ENCODE results near the gene UNC13D.
"Not testable (repeated sequence)": the region's sequence is repeated elsewhere in the genome, so short reads cannot be mapped to it uniquely, and the experiment has no call there.

UNC13D gene

DNA sequence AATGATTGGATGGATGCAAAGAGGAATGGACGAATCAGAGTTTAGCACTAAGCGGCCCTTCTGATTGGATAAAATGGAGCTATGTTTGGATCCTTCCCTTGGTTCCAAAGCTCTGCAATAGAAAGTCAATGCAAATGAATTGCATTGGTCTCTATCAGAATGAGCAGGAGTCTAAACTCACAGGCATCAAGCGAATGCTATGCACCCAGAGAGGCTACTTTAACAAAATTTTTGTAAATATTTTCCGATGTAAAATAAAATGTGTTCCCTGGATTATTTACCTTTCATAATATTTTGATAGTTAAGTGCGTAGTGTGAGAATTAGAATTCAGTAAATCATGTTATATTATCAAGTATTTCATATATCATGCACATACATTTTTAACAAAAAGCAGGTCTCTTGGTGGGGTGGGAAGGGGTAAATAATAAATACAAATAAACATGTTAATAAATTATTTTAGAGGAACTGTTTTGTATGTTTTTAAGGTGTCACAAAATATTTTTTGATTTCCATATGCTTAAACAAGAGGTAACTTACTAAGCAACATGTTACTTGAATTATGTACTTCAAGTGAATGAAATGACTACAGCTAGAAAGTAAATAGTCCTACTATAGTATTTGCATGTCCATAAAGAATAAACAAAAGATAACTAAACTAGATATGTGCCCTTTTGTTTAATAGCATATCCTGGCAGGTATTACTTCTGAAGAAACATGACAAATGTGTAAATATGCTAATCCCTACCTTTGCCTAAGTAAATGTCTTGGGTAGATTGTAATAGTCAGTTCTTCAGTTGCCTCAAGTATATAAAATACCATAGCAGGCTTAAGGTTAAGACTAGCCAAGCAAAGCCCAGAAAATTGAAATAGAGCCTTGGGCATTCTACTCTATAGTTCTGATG is 64.0 kb downstream of the UNC13D start:
- no peaks in the 10 kb centered on the region for H3K27me3 ChIP-seq (ENCODE audit: control insufficient read depth, insufficient read depth, low read length)
- H3K4me3 ChIP-seq (ENCODE audit: low read depth, low read length), result no peak overlapping the region
- H3K27ac ChIP-seq (ENCODE audit: low read depth, low read length), result no peak overlapping the region
- H3K4me1 ChIP-seq (ENCODE audit: control insufficient read depth, insufficient read depth, low read length), result peaks cover 7% of the 10 kb centered on the region
- H3K9me3 ChIP-seq (ENCODE audit: control insufficient read depth, insufficient read depth, low read depth, low read length), result no peaks in the 10 kb centered on the region
- peaks cover 29% of the 10 kb centered on the region for H3K36me3 ChIP-seq (ENCODE audit: control insufficient read depth, insufficient read depth, low read length)
- no peak overlapping the region for H3K9ac ChIP-seq (ENCODE audit: low read length)

DNA sequence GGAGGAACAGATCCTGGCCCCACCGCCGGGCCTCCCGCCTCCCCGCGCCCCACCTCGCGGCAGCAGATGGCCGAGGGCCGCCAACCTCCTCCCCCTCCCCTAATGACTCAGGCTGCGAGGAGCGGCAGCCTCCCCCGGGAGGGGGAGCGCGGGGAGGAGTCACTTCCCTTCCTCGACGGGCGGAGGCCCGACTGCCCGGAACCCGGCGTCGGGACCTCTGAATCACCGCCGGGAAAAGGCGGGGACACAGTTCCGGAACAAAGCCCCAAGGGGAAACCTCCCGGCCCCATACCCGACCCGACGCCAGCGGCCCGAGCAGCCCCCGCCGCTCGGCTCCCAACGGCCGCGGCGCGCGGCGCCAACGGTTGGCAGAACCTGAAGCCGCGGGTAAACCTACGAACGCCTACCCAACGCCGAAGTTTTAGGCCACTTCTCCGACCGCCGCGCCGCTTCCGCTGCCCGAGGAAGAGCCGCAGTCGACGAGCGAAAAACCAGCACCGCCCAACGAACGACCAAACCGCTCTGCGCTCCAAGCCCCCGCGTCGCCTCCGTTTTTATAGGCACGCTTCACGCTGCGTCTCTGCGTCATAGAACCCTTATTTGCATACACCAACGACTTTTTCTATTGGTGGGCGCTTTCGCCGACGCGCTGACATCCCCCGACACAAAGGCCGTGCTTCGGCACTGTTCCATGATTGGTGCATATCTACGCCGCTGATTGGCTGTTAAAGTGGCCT is 64.8 kb downstream of the UNC13D start:
- H3K27me3 ChIP-seq (ENCODE audit: control insufficient read depth, insufficient read depth, low read length), result no peaks in the 10 kb centered on the region
- H3K9ac ChIP-seq (ENCODE audit: low read length), result peak overlapping the region; percentile 98
- H3K27ac ChIP-seq (ENCODE audit: low read depth, low read length), result peak overlapping the region; percentile 98
- H3K4me3 ChIP-seq (ENCODE audit: low read depth, low read length), result peak overlapping the region; percentile 80
- peaks cover 29% of the 10 kb centered on the region for H3K36me3 ChIP-seq (ENCODE audit: control insufficient read depth, insufficient read depth, low read length)
- peaks cover 9% of the 10 kb centered on the region for H3K4me1 ChIP-seq (ENCODE audit: control insufficient read depth, insufficient read depth, low read length)
- H3K9me3 ChIP-seq (ENCODE audit: control insufficient read depth, insufficient read depth, low read depth, low read length), result no peaks in the 10 kb centered on the region

GRCh38 chr17:75778861-75779249 is 65.3 kb downstream of the UNC13D start:
- Histone ChIP-seq H3K9ac (ENCODE audit: low read length) (peak overlapping the region; percentile 98), H3K4me1 (ENCODE audit: control insufficient read depth, insufficient read depth, low read length) (peaks cover 9% of the 10 kb centered on the region), H3K27me3 (ENCODE audit: control insufficient read depth, insufficient read depth, low read length) (no peaks in the 10 kb centered on the region), H3K4me3 (ENCODE audit: low read depth, low read length) (peak overlapping the region; percentile 80), H3K27ac (ENCODE audit: low read depth, low read length) (peak overlapping the region; percentile 98), H3K36me3 (ENCODE audit: control insufficient read depth, insufficient read depth, low read length) (peaks cover 29% of the 10 kb centered on the region), H3K9me3 (ENCODE audit: control insufficient read depth, insufficient read depth, low read depth, low read length) (no peaks in the 10 kb centered on the region)

DNA sequence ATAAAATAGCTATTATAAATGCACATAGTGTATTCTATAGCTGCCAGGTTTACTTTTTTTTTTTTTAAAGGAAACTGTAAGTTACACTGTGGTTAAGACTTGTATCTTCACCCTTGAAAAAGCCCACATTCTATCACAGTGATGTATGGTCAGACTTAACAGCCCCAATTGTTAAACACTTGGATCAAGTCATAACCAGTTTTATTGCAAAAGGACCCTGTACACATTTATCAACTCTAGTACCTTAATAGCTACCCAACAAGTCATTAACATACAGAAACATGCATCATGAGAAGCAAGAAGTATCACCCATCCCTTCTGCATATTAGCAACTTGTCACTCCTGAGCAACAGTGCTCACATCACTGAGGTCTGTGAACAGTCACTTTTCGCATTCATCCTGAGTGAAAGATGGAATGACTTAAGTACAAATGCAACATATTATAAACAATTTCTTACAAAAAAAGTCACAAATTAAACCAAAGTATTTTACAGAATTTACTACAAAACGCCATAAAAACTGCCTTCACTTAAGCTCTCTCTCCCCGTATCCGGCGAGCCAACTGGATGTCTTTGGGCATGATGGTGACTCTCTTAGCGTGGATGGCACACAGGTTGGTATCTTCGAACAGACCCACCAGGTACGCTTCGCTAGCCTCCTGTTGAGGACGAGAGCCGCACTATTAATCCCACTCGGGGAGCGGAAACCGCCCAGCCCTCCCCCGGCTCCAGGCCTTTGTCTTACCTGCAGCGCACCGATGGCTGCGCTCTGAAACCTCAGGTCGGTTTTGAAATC is 65.9 kb downstream of the UNC13D start:
- Histone ChIP-seq H3K9ac (ENCODE audit: low read length) (peak overlapping the region; percentile 98), H3K4me3 (ENCODE audit: low read depth, low read length) (peak overlapping the region; percentile 80), H3K36me3 (ENCODE audit: control insufficient read depth, insufficient read depth, low read length) (peaks cover 29% of the 10 kb centered on the region), H3K27ac (ENCODE audit: low read depth, low read length) (peak overlapping the region; percentile 98)
- not testable (repeated sequence) for H3K4me1 ChIP-seq (ENCODE audit: control insufficient read depth, insufficient read depth, low read length); H3K27me3 ChIP-seq (ENCODE audit: control insufficient read depth, insufficient read depth, low read length); H3K9me3 ChIP-seq (ENCODE audit: control insufficient read depth, insufficient read depth, low read depth, low read length)

GRCh38 chr17:75777296-75777922 is 66.8 kb downstream of the UNC13D start:
- peaks cover 29% of the 10 kb centered on the region for H3K36me3 ChIP-seq (ENCODE audit: control insufficient read depth, insufficient read depth, low read length)
- H3K4me3 ChIP-seq (ENCODE audit: low read depth, low read length), result peak overlapping the region; percentile 38; the same call in 1 of the 2 replicates
- no peaks in the 10 kb centered on the region for H3K9me3 ChIP-seq (ENCODE audit: control insufficient read depth, insufficient read depth, low read depth, low read length)
- H3K27ac ChIP-seq (ENCODE audit: low read depth, low read length), result no peak overlapping the region
- H3K9ac ChIP-seq (ENCODE audit: low read length), result no peak overlapping the region
- no peaks in the 10 kb centered on the region for H3K27me3 ChIP-seq (ENCODE audit: control insufficient read depth, insufficient read depth, low read length)
- peaks cover 5% of the 10 kb centered on the region; the same call in 1 of the 2 replicates for H3K4me1 ChIP-seq (ENCODE audit: control insufficient read depth, insufficient read depth, low read length)
